GM21786 (cell line): ENCODE data around the gene IRGM.

Experiments used
- ATAC-seq: cut with Tn5 transposase; IDR thresholded peaks from one replicate; pipeline ENCODE4 v1.9.1; 2021; ENCODE audit not compliant: unreplicated experiment

IRGM gene

DNA sequence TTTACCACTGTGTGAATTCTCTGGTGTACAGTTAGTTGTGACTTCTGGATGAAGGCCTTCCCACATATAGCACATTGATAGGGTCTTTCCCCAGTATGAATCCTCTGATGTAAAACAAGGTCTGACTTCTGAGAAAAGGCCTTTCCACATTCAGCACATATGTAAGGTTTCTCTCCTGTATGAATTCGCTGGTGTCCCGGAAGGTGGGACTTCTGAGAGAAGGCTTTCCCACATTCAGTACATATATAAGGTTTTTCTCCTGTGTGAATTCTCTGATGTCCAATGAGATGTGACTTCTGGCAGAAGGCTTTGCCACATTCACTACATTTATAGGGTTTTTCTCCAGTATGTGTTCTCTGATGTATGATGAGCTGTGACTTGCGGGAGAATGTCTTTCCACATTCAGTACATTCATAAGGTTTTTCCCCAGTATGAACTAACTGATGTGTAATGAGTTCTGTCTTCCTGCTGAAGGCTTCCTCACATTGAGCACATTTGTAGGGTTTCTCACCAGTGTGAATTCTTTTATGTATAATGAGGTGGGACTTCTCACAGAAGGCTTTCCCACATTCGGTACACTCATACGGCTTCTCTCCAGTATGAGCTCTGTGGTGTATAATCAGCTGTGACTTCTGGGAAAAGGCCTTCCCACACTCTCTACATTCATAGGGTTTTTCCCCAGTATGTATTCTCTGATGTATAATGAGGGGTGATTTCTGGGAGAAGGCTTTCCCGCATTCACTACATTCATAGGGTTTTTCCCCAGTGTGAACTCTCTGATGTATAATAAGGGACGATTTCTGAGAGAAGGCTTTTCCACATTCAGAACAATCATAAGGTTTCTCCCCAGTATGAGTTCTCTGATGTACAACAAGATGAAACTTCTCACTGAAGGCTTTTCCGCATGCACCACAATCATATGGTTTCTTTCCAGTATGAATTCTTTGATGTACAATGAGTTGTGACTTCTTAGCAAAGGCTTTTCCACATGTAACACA lies 49.4 kb downstream of the IRGM start:
- ATAC-seq: no peak
